ENCODE data around the gene MLF2. TPM values are rescaled to one million over a fixed set of nuclear protein-coding genes. Genes with fewer than 3 reads are reported as not detected.

Gene MLF2
- total and polyA plus RNA-seq, 11 donors: 126 to 231 (median 152) TPM

DNA sequence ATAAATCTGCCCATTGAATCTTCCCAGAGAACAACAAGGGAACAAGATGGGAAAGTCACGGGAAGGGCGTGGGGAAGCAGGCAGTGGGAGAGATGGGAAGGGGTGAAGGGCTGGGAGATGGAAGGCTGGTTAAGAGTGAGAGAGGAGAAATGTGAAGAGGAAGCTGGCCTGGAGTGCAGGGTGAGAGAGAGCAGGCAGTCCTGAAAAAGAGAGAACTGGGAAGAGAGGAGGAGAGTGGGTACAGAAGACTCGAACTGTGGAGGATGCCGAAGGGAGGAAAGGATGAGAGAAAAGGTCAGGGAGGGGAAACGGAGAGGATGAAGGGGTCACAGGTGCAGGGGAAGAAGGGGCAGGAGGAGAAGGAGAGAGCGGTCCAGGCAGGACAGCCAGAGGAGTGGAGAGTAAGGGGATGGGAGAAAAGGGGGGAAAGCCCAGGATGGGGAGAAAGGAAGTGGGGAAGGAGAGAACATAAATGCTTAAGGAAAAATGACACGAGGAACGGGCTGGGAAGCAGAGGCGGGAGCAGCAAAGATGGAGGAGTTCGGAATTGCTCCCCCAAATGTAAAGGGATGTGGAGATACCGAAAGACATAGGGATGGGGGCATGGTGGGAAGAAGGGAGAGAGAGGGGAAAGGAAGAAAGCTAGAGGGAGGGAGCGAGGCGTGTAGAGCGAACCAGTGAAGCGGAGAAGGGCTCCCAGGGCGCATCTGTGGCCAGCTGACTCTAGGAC, 53.5 kb downstream of the MLF2 start:
- intact Hi-C loops (cut with DNase I): loop anchor here in 3 of 10 donors (5.0 to 10.0 kb wide), 2 partner anchors 75 to 82 kb away; no protein-coding TSS in a partner anchor
- no peak for DNase-seq

DNA sequence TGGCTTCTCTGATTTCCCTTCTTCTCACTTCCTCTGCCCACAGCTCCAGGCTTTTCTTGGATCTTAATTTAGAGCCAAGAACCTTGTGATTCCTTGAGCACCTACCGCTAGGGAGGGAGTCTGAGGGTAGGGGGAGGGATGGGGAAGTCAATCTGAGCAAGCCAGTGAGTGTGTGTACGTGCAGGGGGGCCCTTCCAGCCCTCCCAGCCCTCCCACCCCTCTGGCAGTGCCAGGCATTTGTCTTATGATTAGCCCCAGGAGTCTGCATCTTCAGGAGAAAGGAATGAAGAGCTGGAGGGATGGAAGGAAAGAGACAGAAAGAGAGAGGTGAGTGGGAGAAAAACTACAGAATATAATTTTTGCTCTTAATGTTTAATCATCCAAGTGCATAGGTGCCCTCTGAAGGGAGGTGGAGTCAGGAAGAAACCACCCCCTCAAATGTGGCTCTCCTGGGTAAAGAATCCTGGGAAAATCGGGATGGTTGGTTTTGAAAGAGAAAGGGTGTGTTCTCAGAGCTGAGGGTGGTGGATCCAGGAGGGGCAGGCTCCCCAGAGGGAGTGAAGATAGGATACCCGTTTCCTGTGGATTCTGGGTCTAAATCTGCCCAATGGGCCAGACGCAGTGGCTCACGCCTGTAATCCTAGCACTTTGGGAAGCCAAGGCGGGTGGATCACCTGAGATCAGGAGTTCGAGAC, 54.4 kb downstream of the MLF2 start:
- Histone ChIP-seq H3K27me3 (peaks cover 10 to 77% (median 52%) of the 10 kb centered on the region in 9 donors), H3K4me1 (peaks cover 0 to 15% (median 8%) of the 10 kb centered on the region in 12 donors), H3K9me3 (no peaks in the 10 kb centered on the region), H3K27ac (no peak overlapping the region), H3K36me3 (no peaks in the 10 kb centered on the region), H3K4me3 (no peak overlapping the region)
- no peak for TF ChIP-seq POLR2A (IDR thresholded peaks at IDR 0.05)
- TF ChIP-seq, protein P1, sequence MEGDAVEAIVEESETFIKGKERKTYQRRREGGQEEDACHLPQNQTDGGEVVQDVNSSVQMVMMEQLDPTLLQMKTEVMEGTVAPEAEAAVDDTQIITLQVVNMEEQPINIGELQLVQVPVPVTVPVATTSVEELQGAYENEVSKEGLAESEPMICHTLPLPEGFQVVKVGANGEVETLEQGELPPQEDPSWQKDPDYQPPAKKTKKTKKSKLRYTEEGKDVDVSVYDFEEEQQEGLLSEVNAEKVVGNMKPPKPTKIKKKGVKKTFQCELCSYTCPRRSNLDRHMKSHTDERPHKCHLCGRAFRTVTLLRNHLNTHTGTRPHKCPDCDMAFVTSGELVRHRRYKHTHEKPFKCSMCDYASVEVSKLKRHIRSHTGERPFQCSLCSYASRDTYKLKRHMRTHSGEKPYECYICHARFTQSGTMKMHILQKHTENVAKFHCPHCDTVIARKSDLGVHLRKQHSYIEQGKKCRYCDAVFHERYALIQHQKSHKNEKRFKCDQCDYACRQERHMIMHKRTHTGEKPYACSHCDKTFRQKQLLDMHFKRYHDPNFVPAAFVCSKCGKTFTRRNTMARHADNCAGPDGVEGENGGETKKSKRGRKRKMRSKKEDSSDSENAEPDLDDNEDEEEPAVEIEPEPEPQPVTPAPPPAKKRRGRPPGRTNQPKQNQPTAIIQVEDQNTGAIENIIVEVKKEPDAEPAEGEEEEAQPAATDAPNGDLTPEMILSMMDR (IDR thresholded peaks at IDR 0.05): no peak
- ATAC-seq (no peak), DNase-seq (no peak)
- intact Hi-C loops (cut with DNase I): loop anchor here in 3 of 10 donors (5.0 to 10.0 kb wide), 2 partner anchors 74 to 81 kb away; no protein-coding TSS in a partner anchor
- WGBS, 4 donors: 45 to 51% (median 50%) methylated on average over 8 of the region's 8 CpGs

More for the DNA sequence above, 53.5 kb downstream of the MLF2 start:
- no peak for ATAC-seq
- Histone ChIP-seq H3K27me3 (peaks cover 10 to 86% (median 57%) of the 10 kb centered on the region in 9 donors), H3K36me3 (no peaks in the 10 kb centered on the region), H3K9me3 (no peaks in the 10 kb centered on the region), H3K27ac (no peak overlapping the region), H3K4me3 (peak overlapping the region in 10 of 12 donors; percentile 33 to 60 (median 50)), H3K4me1 (peaks cover 0 to 15% (median 8%) of the 10 kb centered on the region in 12 donors)
- TF ChIP-seq, protein P1 (IDR thresholded peaks at IDR 0.05): no peak
- no peak for TF ChIP-seq POLR2A (IDR thresholded peaks at IDR 0.05)
- 13 to 21% (median 17%) methylated on average over 16 of the region's 16 CpGs for WGBS, 4 donors

Other genes starting within 250 kb of the MLF2 start
- gene GAPDH, start 218.6 kb downstream of the MLF2 start, total RNA-seq: 1,000 to 10,000 TPM; 3,379 to 7,430 (median 4,887) TPM
- 1,000 to 10,000 TPM; 4,589 to 6,374 TPM for gene GAPDH, start 218.6 kb downstream of the MLF2 start, polyA plus RNA-seq
- gene IFFO1, start 197.1 kb downstream of the MLF2 start, total RNA-seq: 10 to 100 TPM; 13.2 to 27.5 (median 15.0) TPM
- gene IFFO1, start 197.1 kb downstream of the MLF2 start, polyA plus RNA-seq: 10 to 100 TPM; 10.3 to 15.4 TPM
- gene NOP2, start 184.8 kb downstream of the MLF2 start, total RNA-seq: 10 to 100 TPM; 12.9 to 23.8 (median 16.5) TPM
- 10 to 100 TPM; 15.4 to 30.1 TPM for gene NOP2, start 184.8 kb downstream of the MLF2 start, polyA plus RNA-seq
- 100 to 1,000 TPM; 131 to 237 (median 160) TPM for gene CHD4, start 145.8 kb downstream of the MLF2 start, total RNA-seq
- gene CHD4, start 145.8 kb downstream of the MLF2 start, polyA plus RNA-seq: 100 to 1,000 TPM; 144 to 189 TPM
- 10 to 100 TPM in 1 of 9 donors, 1 to 10 TPM in 8; 3.7 to 11.7 (median 4.8) TPM for gene LPAR5, start 117.2 kb downstream of the MLF2 start, total RNA-seq
- gene LPAR5, start 117.2 kb downstream of the MLF2 start, polyA plus RNA-seq: 1 to 10 TPM; 3.5 to 4.7 TPM
- gene ACRBP, start 105.7 kb downstream of the MLF2 start, total RNA-seq: 1 to 10 TPM in 4 of 9 donors, under 1 TPM in 4, not detected in 1; 0.32 to 7.2 (median 0.99) TPM
- gene ACRBP, start 105.7 kb downstream of the MLF2 start, polyA plus RNA-seq: under 1 TPM; 0.34 to 0.60 TPM
- 10 to 100 TPM; 17.4 to 39.0 (median 24.7) TPM for gene ING4, start 90.0 kb downstream of the MLF2 start, total RNA-seq
- gene ING4, start 90.0 kb downstream of the MLF2 start, polyA plus RNA-seq: 10 to 100 TPM; 14.6 to 23.6 TPM
- 10 to 100 TPM; 19.4 to 38.1 (median 25.2) TPM for gene ZNF384, start 63.8 kb downstream of the MLF2 start, total RNA-seq
- gene ZNF384, start 63.8 kb downstream of the MLF2 start, polyA plus RNA-seq: 10 to 100 TPM; 15.0 to 29.7 TPM
- gene PIANP, start 52.3 kb downstream of the MLF2 start, total RNA-seq: under 1 TPM in 3 of 9 donors, not detected in 6; 0.11 to 0.32 (median 0.22) TPM
- gene PIANP, start 52.3 kb downstream of the MLF2 start, polyA plus RNA-seq: under 1 TPM; 0.15 to 0.28 TPM
- 10 to 100 TPM; 56.7 to 96.4 (median 82.6) TPM for gene COPS7A, start 29.1 kb downstream of the MLF2 start, total RNA-seq
- 100 to 1,000 TPM in 1 of 2 donors, 10 to 100 TPM in 1; 54.1 to 108 TPM for gene COPS7A, start 29.1 kb downstream of the MLF2 start, polyA plus RNA-seq
- gene PTMS, start 13.2 kb upstream of the MLF2 start, total RNA-seq: 100 to 1,000 TPM in 5 of 9 donors, 10 to 100 TPM in 4; 72.9 to 227 (median 100) TPM
- 100 to 1,000 TPM; 274 to 331 TPM for gene PTMS, start 13.2 kb upstream of the MLF2 start, polyA plus RNA-seq
- 1 to 10 TPM in 2 of 9 donors, under 1 TPM in 3, not detected in 4; 0.10 to 1.5 (median 0.43) TPM for gene LAG3, start 19.4 kb upstream of the MLF2 start, total RNA-seq
- under 1 TPM; 0.03 to 0.34 TPM for gene LAG3, start 19.4 kb upstream of the MLF2 start, polyA plus RNA-seq
- 10 to 100 TPM in 2 of 9 donors, 1 to 10 TPM in 7; 3.0 to 71.9 (median 5.4) TPM for gene CD4, start 36.4 kb upstream of the MLF2 start, total RNA-seq
- 1 to 10 TPM; 1.1 to 3.2 TPM for gene CD4, start 36.4 kb upstream of the MLF2 start, polyA plus RNA-seq
- 1 to 10 TPM; 1.8 to 5.2 (median 2.9) TPM for gene GPR162, start 68.7 kb upstream of the MLF2 start, total RNA-seq
- 1 to 10 TPM; 4.4 to 7.7 TPM for gene GPR162, start 68.7 kb upstream of the MLF2 start, polyA plus RNA-seq
- 10 to 100 TPM in 7 of 9 donors, 1 to 10 TPM in 2; 4.2 to 26.7 (median 16.6) TPM for gene P3H3, start 75.3 kb upstream of the MLF2 start, total RNA-seq
- gene P3H3, start 75.3 kb upstream of the MLF2 start, polyA plus RNA-seq: 10 to 100 TPM; 11.5 to 29.9 TPM
- 10 to 100 TPM in 2 of 9 donors, 1 to 10 TPM in 6, under 1 TPM in 1; 0.64 to 12.4 (median 6.2) TPM for gene GNB3, start 87.8 kb upstream of the MLF2 start, total RNA-seq
- gene GNB3, start 87.8 kb upstream of the MLF2 start, polyA plus RNA-seq: 1 to 10 TPM; 1.9 to 6.2 TPM
- gene CDCA3, start 98.1 kb upstream of the MLF2 start, total RNA-seq: 1 to 10 TPM in 1 of 9 donors, under 1 TPM in 7, not detected in 1; 0.44 to 8.3 (median 0.96) TPM
- under 1 TPM; 0.42 to 0.65 TPM for gene CDCA3, start 98.1 kb upstream of the MLF2 start, polyA plus RNA-seq
- gene USP5, start 99.0 kb upstream of the MLF2 start, total RNA-seq: 10 to 100 TPM; 42.0 to 96.8 (median 61.6) TPM
- gene USP5, start 99.0 kb upstream of the MLF2 start, polyA plus RNA-seq: 10 to 100 TPM; 23.4 to 52.8 TPM
- 1,000 to 10,000 TPM in 1 of 9 donors, 100 to 1,000 TPM in 8; 600 to 1,024 (median 730) TPM for gene TPI1, start 114.4 kb upstream of the MLF2 start, total RNA-seq
- 1,000 to 10,000 TPM in 1 of 2 donors, 100 to 1,000 TPM in 1; 648 to 1,605 TPM for gene TPI1, start 114.4 kb upstream of the MLF2 start, polyA plus RNA-seq
- 1 to 10 TPM; 2.3 to 6.6 (median 3.1) TPM for gene SPSB2, start 120.2 kb upstream of the MLF2 start, total RNA-seq
- gene SPSB2, start 120.2 kb upstream of the MLF2 start, polyA plus RNA-seq: 1 to 10 TPM; 4.4 to 4.6 TPM
- gene LRRC23, start 151.7 kb upstream of the MLF2 start, total RNA-seq: 10 to 100 TPM in 5 of 9 donors, 1 to 10 TPM in 4; 8.2 to 15.1 (median 10.3) TPM
- 10 to 100 TPM; 14.8 to 15.3 TPM for gene LRRC23, start 151.7 kb upstream of the MLF2 start, polyA plus RNA-seq
- 10 to 100 TPM in 6 of 9 donors, 1 to 10 TPM in 3; 4.6 to 30.9 (median 11.6) TPM for gene ENO2, start 161.4 kb upstream of the MLF2 start, total RNA-seq
- 10 to 100 TPM; 10.4 to 22.1 TPM for gene ENO2, start 161.4 kb upstream of the MLF2 start, polyA plus RNA-seq
- gene ATN1, start 174.8 kb upstream of the MLF2 start, total RNA-seq: 10 to 100 TPM; 38.4 to 82.9 (median 67.2) TPM
- gene ATN1, start 174.8 kb upstream of the MLF2 start, polyA plus RNA-seq: 10 to 100 TPM; 61.3 to 65.6 TPM
- not detected for gene RNU7-1, start 190.7 kb upstream of the MLF2 start, total RNA-seq
- not detected for gene RNU7-1, start 190.7 kb upstream of the MLF2 start, polyA plus RNA-seq
- gene C12orf57, start 190.9 kb upstream of the MLF2 start, total RNA-seq: 100 to 1,000 TPM; 108 to 394 (median 167) TPM
- 100 to 1,000 TPM; 258 to 460 TPM for gene C12orf57, start 190.9 kb upstream of the MLF2 start, polyA plus RNA-seq
- gene PTPN6, start 198.2 kb upstream of the MLF2 start, total RNA-seq: 10 to 100 TPM in 2 of 9 donors, 1 to 10 TPM in 7; 3.5 to 63.2 (median 5.9) TPM
- 1 to 10 TPM; 6.6 to 6.7 TPM for gene PTPN6, start 198.2 kb upstream of the MLF2 start, polyA plus RNA-seq
- 100 to 1,000 TPM; 128 to 189 (median 152) TPM for gene PHB2, start 217.5 kb upstream of the MLF2 start, total RNA-seq
- gene PHB2, start 217.5 kb upstream of the MLF2 start, polyA plus RNA-seq: 100 to 1,000 TPM; 112 to 192 TPM
- 10 to 100 TPM; 24.2 to 43.1 (median 35.9) TPM for gene EMG1, start 217.8 kb upstream of the MLF2 start, total RNA-seq
- 10 to 100 TPM; 23.0 to 38.2 TPM for gene EMG1, start 217.8 kb upstream of the MLF2 start, polyA plus RNA-seq